ENCODE measurements around the gene PIGZ.

DNA sequence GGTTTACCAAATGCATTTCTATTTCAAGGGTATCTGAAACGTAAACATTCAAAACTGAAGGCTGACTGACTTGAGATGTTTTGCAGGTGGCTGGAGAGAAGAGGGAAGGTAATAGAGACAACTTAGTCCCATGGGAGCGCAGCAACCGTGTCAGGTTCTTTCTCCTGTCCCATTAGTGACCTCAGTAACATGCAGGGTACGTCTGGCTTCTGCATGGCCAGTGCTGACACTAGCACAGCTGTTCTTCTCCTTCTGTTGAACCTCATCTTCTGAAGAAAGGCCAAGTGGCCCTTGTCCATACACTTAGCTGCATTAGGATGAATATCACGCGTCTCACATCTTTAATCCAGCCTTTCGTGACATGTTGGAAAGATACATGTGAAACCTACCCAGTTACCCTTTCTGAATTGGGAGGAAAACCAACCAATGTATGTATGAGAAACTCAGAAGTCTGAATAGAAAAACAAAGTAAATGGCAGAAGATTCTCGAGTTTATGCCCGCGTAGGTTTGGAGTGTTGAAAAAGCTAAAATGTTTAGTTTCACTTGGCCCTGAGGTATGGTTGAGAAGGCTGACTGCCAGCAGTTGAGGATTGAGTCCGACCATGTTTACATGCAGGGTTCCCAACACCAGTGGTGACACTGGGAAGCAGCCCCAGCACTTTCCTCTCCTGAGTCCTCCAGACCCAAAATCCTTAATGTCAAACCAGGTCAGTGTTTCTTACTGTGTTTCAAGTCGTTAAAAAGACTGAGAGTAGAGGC lies 36.6 kb downstream of the PIGZ start:
- TF ChIP-seq, protein P1, sequence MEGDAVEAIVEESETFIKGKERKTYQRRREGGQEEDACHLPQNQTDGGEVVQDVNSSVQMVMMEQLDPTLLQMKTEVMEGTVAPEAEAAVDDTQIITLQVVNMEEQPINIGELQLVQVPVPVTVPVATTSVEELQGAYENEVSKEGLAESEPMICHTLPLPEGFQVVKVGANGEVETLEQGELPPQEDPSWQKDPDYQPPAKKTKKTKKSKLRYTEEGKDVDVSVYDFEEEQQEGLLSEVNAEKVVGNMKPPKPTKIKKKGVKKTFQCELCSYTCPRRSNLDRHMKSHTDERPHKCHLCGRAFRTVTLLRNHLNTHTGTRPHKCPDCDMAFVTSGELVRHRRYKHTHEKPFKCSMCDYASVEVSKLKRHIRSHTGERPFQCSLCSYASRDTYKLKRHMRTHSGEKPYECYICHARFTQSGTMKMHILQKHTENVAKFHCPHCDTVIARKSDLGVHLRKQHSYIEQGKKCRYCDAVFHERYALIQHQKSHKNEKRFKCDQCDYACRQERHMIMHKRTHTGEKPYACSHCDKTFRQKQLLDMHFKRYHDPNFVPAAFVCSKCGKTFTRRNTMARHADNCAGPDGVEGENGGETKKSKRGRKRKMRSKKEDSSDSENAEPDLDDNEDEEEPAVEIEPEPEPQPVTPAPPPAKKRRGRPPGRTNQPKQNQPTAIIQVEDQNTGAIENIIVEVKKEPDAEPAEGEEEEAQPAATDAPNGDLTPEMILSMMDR (IDR thresholded peaks at IDR 0.05): no peak
- no peak for TF ChIP-seq POLR2A (IDR thresholded peaks at IDR 0.05)
